GM19025 (cell line): ENCODE data around the gene NTHL1.

Experiments
- ATAC-seq: cut with Tn5 transposase; IDR thresholded peaks from one replicate; pipeline ENCODE4 v1.9.1; 2021; ENCODE audit warnings: mild to moderate bottlenecking, low read depth, moderate library complexity; ENCODE audit not compliant: unreplicated experiment

NTHL1 gene

GRCh38 chr16:2047330-2048115 is at the start of gene NTHL1, which contains the start of gene TSC2:
NTHL1 (minus strand) TSS chr16:2047834; CDS start chr16:2047823, 11 bp downstream.
TSC2 (plus strand) TSS chr16:2047985; CDS start chr16:2048616, 631 bp downstream.
- ATAC-seq = peak; percentile 90

GRCh38 chr16:2096853-2097595 is 49.4 kb upstream of the NTHL1 start:
- no peak for ATAC-seq

GRCh38 chr16:2095918-2096582 is 48.4 kb upstream of the NTHL1 start:
- no peak for ATAC-seq

- ATAC-seq = no peak
Observed at GRCh38 chr16:2095315-2095853, 47.8 kb upstream of the NTHL1 start.

GRCh38 chr16:2093793-2094192 is 46.2 kb upstream of the NTHL1 start:
- ATAC-seq = no peak

GRCh38 chr16:2092866-2093265 is 45.2 kb upstream of the NTHL1 start:
- ATAC-seq = no peak

GRCh38 chr16:2092256-2092620 is 44.6 kb upstream of the NTHL1 start:
- ATAC-seq = no peak

GRCh38 chr16:2091547-2092255 is 44.1 kb upstream of the NTHL1 start:
- ATAC-seq = peak; percentile 15

GRCh38 chr16:2090777-2091546 is 43.3 kb upstream of the NTHL1 start:
- peak; percentile 36 for ATAC-seq

- ATAC-seq = no peak
Observed at GRCh38 chr16:2090481-2090776, 42.8 kb upstream of the NTHL1 start.

- ATAC-seq = no peak
Observed at GRCh38 chr16:2089706-2090480, 42.3 kb upstream of the NTHL1 start.

- ATAC-seq = no peak
Observed at GRCh38 chr16:2088759-2089358, 41.2 kb upstream of the NTHL1 start.

GRCh38 chr16:2087748-2088631 is 40.4 kb upstream of the NTHL1 start:
- no peak for ATAC-seq

GRCh38 chr16:2086812-2087747 is 39.4 kb upstream of the NTHL1 start:
- no peak for ATAC-seq

- ATAC-seq = no peak
Observed at GRCh38 chr16:2086106-2086742, 38.6 kb upstream of the NTHL1 start.

GRCh38 chr16:2085669-2086068 is 38.0 kb upstream of the NTHL1 start:
- ATAC-seq = no peak
